ENCODE data around the gene SPTBN4.

SPTBN4 gene

GRCh38 chr19:40598121-40598917, 131.5 kb downstream of the SPTBN4 start:
- peak; percentile 87 for DNase-seq (ENCODE audit: low spot score)
- TF ChIP-seq CTCF (IDR thresholded peaks at IDR 0.05; ENCODE audit: extremely low read depth, insufficient read depth, missing control alignments) = peak; percentile 98
- in situ Hi-C loops (cut with MboI; ENCODE audit: low pct_unique_long_range_greater_than_20kb, low sequenced_read_pairs, unreplicated experiment) = no loop called here

GRCh38 chr19:40598918-40599307, 132.1 kb downstream of the SPTBN4 start:
- DNase-seq (ENCODE audit: low spot score) = no peak
- no peak for TF ChIP-seq CTCF (IDR thresholded peaks at IDR 0.05; ENCODE audit: extremely low read depth, insufficient read depth, missing control alignments)
- in situ Hi-C loops (cut with MboI; ENCODE audit: low pct_unique_long_range_greater_than_20kb, low sequenced_read_pairs, unreplicated experiment) = no loop called here

- no peak for DNase-seq (ENCODE audit: low spot score)
- no peak for TF ChIP-seq CTCF (IDR thresholded peaks at IDR 0.05; ENCODE audit: extremely low read depth, insufficient read depth, missing control alignments)
- in situ Hi-C loops (cut with MboI; ENCODE audit: low pct_unique_long_range_greater_than_20kb, low sequenced_read_pairs, unreplicated experiment) = no loop called here
These were observed 132.6 kb downstream of the SPTBN4 start for GRCh38 chr19:40599331-40599901.

GRCh38 chr19:40599902-40600569, 133.2 kb downstream of the SPTBN4 start:
- DNase-seq (ENCODE audit: low spot score) = no peak
- TF ChIP-seq CTCF (IDR thresholded peaks at IDR 0.05; ENCODE audit: extremely low read depth, insufficient read depth, missing control alignments) = no peak
- in situ Hi-C loops (cut with MboI; ENCODE audit: low pct_unique_long_range_greater_than_20kb, low sequenced_read_pairs, unreplicated experiment) = loop anchor here (25.0 kb wide), 1 partner anchor 288 kb away; no protein-coding TSS in a partner anchor

- in situ Hi-C loops (cut with MboI; ENCODE audit: low pct_unique_long_range_greater_than_20kb, low sequenced_read_pairs, unreplicated experiment) = loop anchor here (25.0 kb wide), 1 partner anchor 288 kb away; no protein-coding TSS in a partner anchor
- no peak for DNase-seq (ENCODE audit: low spot score)
- no peak for TF ChIP-seq CTCF (IDR thresholded peaks at IDR 0.05; ENCODE audit: extremely low read depth, insufficient read depth, missing control alignments)
These were observed 133.9 kb downstream of the SPTBN4 start for GRCh38 chr19:40600570-40601133.
